Measurements from ENCODE around the gene RUBCNL.
"Not testable (repeated sequence)": the region's sequence is repeated elsewhere in the genome, so short reads cannot be mapped to it uniquely, and the experiment has no call there.

Gene RUBCNL

GRCh38 chr13:46373623-46374022 lies 13.4 kb downstream of the RUBCNL start:
- no peak for DNase-seq

- not testable (repeated sequence) for DNase-seq
These were observed 14.1 kb downstream of the RUBCNL start for GRCh38 chr13:46372938-46373337.

- DNase-seq, result no peak
These were observed 15.0 kb downstream of the RUBCNL start for GRCh38 chr13:46372071-46372470.

- no peak for DNase-seq
These were observed 17.4 kb downstream of the RUBCNL start for GRCh38 chr13:46369506-46370277.

GRCh38 chr13:46367617-46368327 lies 19.3 kb downstream of the RUBCNL start:
- no peak for DNase-seq

GRCh38 chr13:46361276-46361934 lies 25.6 kb downstream of the RUBCNL start:
- no peak for DNase-seq

GRCh38 chr13:46360604-46361003 lies 26.4 kb downstream of the RUBCNL start:
- DNase-seq, result no peak

GRCh38 chr13:46359714-46360113 lies 27.3 kb downstream of the RUBCNL start:
- DNase-seq, result no peak

- DNase-seq, result no peak
These were observed 31.0 kb downstream of the RUBCNL start for GRCh38 chr13:46355901-46356590.

GRCh38 chr13:46355088-46355468 lies 32.0 kb downstream of the RUBCNL start:
- DNase-seq, result no peak

- no peak for DNase-seq
These were observed 32.6 kb downstream of the RUBCNL start for GRCh38 chr13:46354156-46355087.

- DNase-seq, result no peak
These were observed 34.2 kb downstream of the RUBCNL start for GRCh38 chr13:46352805-46353204.

GRCh38 chr13:46350003-46350402 lies 37.0 kb downstream of the RUBCNL start:
- no peak for DNase-seq

- DNase-seq, result no peak
These were observed 38.1 kb downstream of the RUBCNL start for GRCh38 chr13:46348961-46349360.

- DNase-seq, result no peak
These were observed 39.8 kb downstream of the RUBCNL start for GRCh38 chr13:46347277-46347676.

GRCh38 chr13:46345866-46346265 lies 41.2 kb downstream of the RUBCNL start:
- DNase-seq, result no peak

GRCh38 chr13:46345398-46345797 lies 41.7 kb downstream of the RUBCNL start:
- DNase-seq, result no peak

GRCh38 chr13:46343279-46343994 lies 43.6 kb downstream of the RUBCNL start:
- no peak for DNase-seq

GRCh38 chr13:46342538-46342937 lies 44.5 kb downstream of the RUBCNL start:
- DNase-seq, result no peak

- peak; percentile 9 for DNase-seq
These were observed 45.8 kb downstream of the RUBCNL start for GRCh38 chr13:46341112-46341711.

- DNase-seq, result no peak
These were observed 46.4 kb downstream of the RUBCNL start for GRCh38 chr13:46340631-46341111.

Data from NCI-H510A treated with DMSO at 0.1 percent for 48 hours (cell line).